ENCODE data around the gene THUMPD3.

Gene THUMPD3

GRCh38 chr3:9361691-9362388 lies 1.0 kb upstream of the THUMPD3 start:
- no peak for DNase-seq

GRCh38 chr3:9369508-9369907 lies 6.7 kb downstream of the THUMPD3 start:
- DNase-seq = no peak

GRCh38 chr3:9373465-9373864 lies 10.6 kb downstream of the THUMPD3 start:
- DNase-seq = no peak

- DNase-seq = no peak
These were observed 15.1 kb downstream of the THUMPD3 start for GRCh38 chr3:9377981-9378380.

GRCh38 chr3:9379327-9379726 lies 16.5 kb downstream of the THUMPD3 start:
- no peak for DNase-seq

GRCh38 chr3:9380014-9380413 lies 17.2 kb downstream of the THUMPD3 start:
- DNase-seq = no peak

GRCh38 chr3:9384141-9384828 lies 21.4 kb downstream of the THUMPD3 start:
- DNase-seq = no peak

- no peak for DNase-seq
These were observed 22.6 kb downstream of the THUMPD3 start for GRCh38 chr3:9385187-9386077.

GRCh38 chr3:9386078-9386459 lies 23.2 kb downstream of the THUMPD3 start:
- DNase-seq = no peak

GRCh38 chr3:9386501-9387321 lies 23.9 kb downstream of the THUMPD3 start:
- DNase-seq = no peak

GRCh38 chr3:9387322-9387655 lies 24.4 kb downstream of the THUMPD3 start:
- DNase-seq = no peak

GRCh38 chr3:9388142-9388541 lies 25.3 kb downstream of the THUMPD3 start:
- DNase-seq = no peak

- DNase-seq = no peak
These were observed 25.9 kb downstream of the THUMPD3 start for GRCh38 chr3:9388562-9389272.

- DNase-seq = no peak
These were observed 27.5 kb downstream of the THUMPD3 start for GRCh38 chr3:9390265-9390888.

- DNase-seq = no peak
These were observed 29.2 kb downstream of the THUMPD3 start for GRCh38 chr3:9392041-9392440.

- DNase-seq = no peak
These were observed 32.9 kb downstream of the THUMPD3 start for GRCh38 chr3:9395570-9396300.

GRCh38 chr3:9396301-9396631 lies 33.4 kb downstream of the THUMPD3 start:
- DNase-seq = no peak

GRCh38 chr3:9396632-9397331 lies 33.9 kb downstream of the THUMPD3 start:
- peak; percentile 99 for DNase-seq

- DNase-seq = peak; percentile 99
These were observed 34.6 kb downstream of the THUMPD3 start, which contains the start of gene SETD5 for GRCh38 chr3:9397332-9397905. SETD5 (plus strand) TSS chr3:9397615; CDS start chr3:9428939, 31,324 bp downstream.
